ENCODE data around the gene HMGXB4. TPM values are rescaled to one million over a fixed set of nuclear protein-coding genes. Genes with fewer than 3 reads are reported as not detected.

HMGXB4 gene
- total and polyA plus RNA-seq, 2 donors (not counting 1 experiment from before 2014, with no cell fraction given): 5.9 to 25.2 TPM

- Histone ChIP-seq H3K79me2 (ENCODE audit: control insufficient read depth, insufficient read depth, low read length) (no peaks in the 10 kb centered on the region), H2AFZ (ENCODE audit: insufficient read depth, low read depth, low read length, poor library complexity, severe bottlenecking) (no peak overlapping the region), H3K9ac (ENCODE audit: low read length) (no peak overlapping the region), H4K20me1 (ENCODE audit: control insufficient read depth, insufficient read depth, low read length, poor library complexity, severe bottlenecking) (no peaks in the 10 kb centered on the region), H3K9me3 (ENCODE audit: control extremely low read depth in 1 of 3, control insufficient read depth in 2 of 3, insufficient read depth in 1 of 3, low read length in 2 of 3) (no peaks in the 10 kb centered on the region), H3K27me3 (replicated peaks in 1 of 4; ENCODE audit: control extremely low read depth in 1 of 4, control insufficient read depth in 3 of 4, insufficient read depth in 4 of 4, low read length in 3 of 4) (no peaks in the 10 kb centered on the region), H3K27ac (ENCODE audit: low read length in 2 of 2) (no peak overlapping the region), H3K4me2 (replicated peaks; ENCODE audit: low read depth, low read length, poor library complexity, severe bottlenecking) (peak overlapping the region; percentile 15), H3K4me1 (ENCODE audit: control insufficient read depth in 2 of 2, insufficient read depth in 2 of 2, low read length in 2 of 2) (peaks cover 10 to 27% of the 10 kb centered on the region in 2 donors), H3K36me3 (replicated peaks in 1 of 2; ENCODE audit: control extremely low read depth in 1 of 2, control insufficient read depth in 1 of 2, extremely low read depth in 1 of 2, insufficient read depth in 2 of 2, low read length in 1 of 2) (peaks cover 0 to 51% of the 10 kb centered on the region in 2 experiments), H3K4me3 (ENCODE audit: control extremely low read depth in 1 of 5, extremely low read depth in 1 of 5, insufficient read depth in 1 of 5, low read depth in 2 of 5, low read length in 4 of 5) (no peak overlapping the region)
- WGBS (ENCODE audit: insufficient coverage): 9% methylated on average over 8 of the region's 9 CpGs
- peak; percentile 31 for ATAC-seq (ENCODE audit: low read depth)
- Mint-ChIP-seq H3K9me3 (ENCODE audit: insufficient read depth) (no peaks in the 10 kb centered on the region), H3K27ac (peak overlapping the region; percentile 69), H3K4me1 (peaks cover 17% of the 10 kb centered on the region), H3K27me3 (no peaks in the 10 kb centered on the region), H3K4me3 (no peak overlapping the region)
- no peak for DNase-seq
- CTCF ChIA-PET: no interaction called here
- TF ChIP-seq EZH2 (IDR thresholded peaks at IDR 0.05; ENCODE audit: borderline replicate concordance, insufficient read depth, low read depth, low read length, poor library complexity, severe bottlenecking) (no peak), CTCF (IDR thresholded peaks at IDR 0.05) (no peak)
- intact Hi-C loops (cut with micrococcal nuclease): no loop called here
- POLR2A ChIA-PET: no interaction called here
These were observed 76.7 kb downstream of the HMGXB4 start for GRCh38 chr22:35334004-35334403.

GRCh38 chr22:35335468-35335867 lies 78.2 kb downstream of the HMGXB4 start:
- CTCF ChIA-PET: interaction anchor here (1.0 to 1.6 kb wide), 2 partner anchors 14 to 248 kb away, joined by 3 to 4 read pairs; no protein-coding TSS in a partner anchor
- H3K9ac ChIP-seq (ENCODE audit: low read length): no peak overlapping the region
- TF ChIP-seq CTCF (IDR thresholded peaks at IDR 0.05) (no peak), EZH2 (IDR thresholded peaks at IDR 0.05; ENCODE audit: borderline replicate concordance, insufficient read depth, low read depth, low read length, poor library complexity, severe bottlenecking) (no peak)
- Mint-ChIP-seq H3K4me1 (peaks cover 9% of the 10 kb centered on the region), H3K27me3 (no peaks in the 10 kb centered on the region), H3K9me3 (ENCODE audit: insufficient read depth) (no peaks in the 10 kb centered on the region), H3K27ac (no peak overlapping the region), H3K4me3 (no peak overlapping the region)
- peaks cover 0 to 53% of the 10 kb centered on the region in 2 experiments for H3K36me3 ChIP-seq (replicated peaks in 1 of 2; ENCODE audit: control extremely low read depth in 1 of 2, control insufficient read depth in 1 of 2, extremely low read depth in 1 of 2, insufficient read depth in 2 of 2, low read length in 1 of 2)
- no peaks in the 10 kb centered on the region for H4K20me1 ChIP-seq (ENCODE audit: control insufficient read depth, insufficient read depth, low read length, poor library complexity, severe bottlenecking)
- peaks cover under 1 to 15% of the 10 kb centered on the region in 2 donors for H3K4me1 ChIP-seq (ENCODE audit: control insufficient read depth in 2 of 2, insufficient read depth in 2 of 2, low read length in 2 of 2)
- H3K79me2 ChIP-seq (ENCODE audit: control insufficient read depth, insufficient read depth, low read length): no peaks in the 10 kb centered on the region
- intact Hi-C loops (cut with micrococcal nuclease): no loop called here
- POLR2A ChIA-PET: interaction anchor here (1.1 kb wide), 1 partner anchor 14 kb away, joined by 7 read pairs; no protein-coding TSS in a partner anchor
- no peak overlapping the region for H3K4me2 ChIP-seq (replicated peaks; ENCODE audit: low read depth, low read length, poor library complexity, severe bottlenecking)
- H3K27ac ChIP-seq (ENCODE audit: low read length in 2 of 2): no peak overlapping the region
- H3K4me3 ChIP-seq (ENCODE audit: control extremely low read depth in 1 of 5, extremely low read depth in 1 of 5, insufficient read depth in 1 of 5, low read depth in 2 of 5, low read length in 4 of 5): no peak overlapping the region
- DNase-seq: no peak
- WGBS (ENCODE audit: insufficient coverage): 95% methylated on average over 7 of the region's 7 CpGs
- no peak overlapping the region for H2AFZ ChIP-seq (ENCODE audit: insufficient read depth, low read depth, low read length, poor library complexity, severe bottlenecking)
- no peak for ATAC-seq (ENCODE audit: low read depth)
- no peaks in the 10 kb centered on the region for H3K27me3 ChIP-seq (replicated peaks in 1 of 4; ENCODE audit: control extremely low read depth in 1 of 4, control insufficient read depth in 3 of 4, insufficient read depth in 4 of 4, low read length in 3 of 4)
- no peaks in the 10 kb centered on the region for H3K9me3 ChIP-seq (ENCODE audit: control extremely low read depth in 1 of 3, control insufficient read depth in 2 of 3, insufficient read depth in 1 of 3, low read length in 2 of 3)

Data from B cell (primary cell).